GM18505 (cell line): ENCODE results near the gene ADAMTSL3.

Source experiments
- ATAC-seq: cut with Tn5 transposase; IDR thresholded peaks from one replicate; pipeline ENCODE4 v1.9.1; 2021; ENCODE audit not compliant: unreplicated experiment
- POLR2A ChIP-seq: IDR thresholded peaks from 4 replicates; pipeline ENCODE4 v1.6.1; 2011; ENCODE audit warnings: borderline replicate concordance; ENCODE audit not compliant: insufficient read depth, insufficient read length; ENCODE audit errors: extremely low read depth

ADAMTSL3 gene

DNA sequence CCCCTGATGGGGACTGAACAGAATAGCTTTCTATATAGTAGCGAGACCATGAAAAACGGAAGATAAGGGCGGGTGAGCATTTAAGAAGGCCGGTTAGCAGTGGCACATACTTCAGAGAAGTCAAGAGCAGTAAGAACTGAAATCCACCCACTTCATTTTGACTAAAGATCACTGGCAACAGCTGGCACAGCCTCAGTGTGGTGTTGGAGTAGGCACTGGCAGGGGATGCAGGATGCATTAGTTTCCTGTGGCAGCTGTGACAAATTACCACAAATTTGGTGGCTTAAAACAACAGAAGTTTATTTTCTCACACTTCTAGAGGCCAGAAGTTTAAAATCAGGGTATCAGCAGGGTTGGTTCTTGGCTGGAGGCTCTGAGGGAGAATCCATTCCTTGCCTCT is 176.5 kb downstream of the ADAMTSL3 start:
- no peak for ATAC-seq
- TF ChIP-seq POLR2A = no peak

DNA sequence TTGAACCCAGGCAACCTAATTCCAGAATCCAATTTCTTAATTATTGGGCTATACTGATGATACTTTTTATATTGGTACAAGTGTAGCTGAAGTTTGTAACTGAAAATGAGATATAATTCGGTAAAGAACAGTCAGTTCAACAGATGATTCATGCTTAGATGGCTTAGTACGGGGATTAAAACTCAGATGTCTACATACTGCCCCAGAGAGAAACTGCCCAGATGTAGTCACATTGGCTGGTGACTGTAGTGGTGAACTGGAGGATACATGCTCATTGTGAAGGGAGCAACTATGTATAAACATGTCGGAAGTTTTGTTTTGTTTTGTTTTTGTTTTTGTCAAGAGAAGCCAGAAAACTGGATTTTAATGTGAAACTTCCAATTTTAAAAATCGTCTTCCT is 179.6 kb downstream of the ADAMTSL3 start:
- TF ChIP-seq POLR2A = no peak
- ATAC-seq = no peak

DNA sequence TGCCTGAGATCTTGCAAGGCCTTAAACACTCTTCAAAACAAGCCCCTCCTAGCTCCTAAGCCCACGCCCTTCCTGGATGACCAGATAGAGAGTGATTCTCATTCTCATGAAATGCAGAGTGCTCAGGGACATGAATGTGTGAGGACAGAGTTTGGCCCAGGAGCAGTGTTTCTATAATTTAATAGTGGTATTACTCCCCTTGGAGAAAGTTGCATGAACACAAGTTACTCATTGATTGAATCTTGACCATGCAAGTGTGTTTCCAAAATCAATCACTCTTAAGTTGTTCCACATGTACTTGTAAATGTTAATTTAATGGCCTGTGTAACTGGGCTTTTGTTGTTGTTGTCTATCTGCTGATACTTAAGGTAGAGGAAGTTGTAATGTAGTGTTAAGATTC is 181.6 kb downstream of the ADAMTSL3 start:
- no peak for ATAC-seq
- TF ChIP-seq POLR2A = no peak

GRCh38 chr15:83837945-83838571 is 184.1 kb downstream of the ADAMTSL3 start:
- no peak for TF ChIP-seq POLR2A
- no peak for ATAC-seq

GRCh38 chr15:83838763-83839162 is 184.8 kb downstream of the ADAMTSL3 start:
- no peak for ATAC-seq
- no peak for TF ChIP-seq POLR2A

DNA sequence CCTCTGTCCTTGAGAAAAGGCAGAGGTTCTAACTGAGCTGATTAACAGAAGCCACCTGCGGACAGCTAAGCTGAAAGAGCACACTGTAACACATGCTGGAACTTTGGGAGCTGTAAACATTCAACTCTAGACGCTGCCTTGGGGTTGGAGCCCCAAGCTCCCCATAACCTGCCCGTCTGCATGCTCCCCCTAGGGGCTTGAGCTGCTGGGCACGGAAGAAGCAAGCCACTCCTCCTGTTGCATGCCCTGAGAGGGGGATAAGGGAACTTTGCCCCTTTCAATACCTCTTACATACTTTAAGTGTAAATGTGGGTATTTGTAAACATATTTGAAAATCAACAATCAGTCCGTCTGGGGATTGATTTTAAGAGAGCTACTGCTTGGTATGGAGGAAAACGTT is 188.4 kb downstream of the ADAMTSL3 start:
- no peak for ATAC-seq
- no peak for TF ChIP-seq POLR2A

DNA sequence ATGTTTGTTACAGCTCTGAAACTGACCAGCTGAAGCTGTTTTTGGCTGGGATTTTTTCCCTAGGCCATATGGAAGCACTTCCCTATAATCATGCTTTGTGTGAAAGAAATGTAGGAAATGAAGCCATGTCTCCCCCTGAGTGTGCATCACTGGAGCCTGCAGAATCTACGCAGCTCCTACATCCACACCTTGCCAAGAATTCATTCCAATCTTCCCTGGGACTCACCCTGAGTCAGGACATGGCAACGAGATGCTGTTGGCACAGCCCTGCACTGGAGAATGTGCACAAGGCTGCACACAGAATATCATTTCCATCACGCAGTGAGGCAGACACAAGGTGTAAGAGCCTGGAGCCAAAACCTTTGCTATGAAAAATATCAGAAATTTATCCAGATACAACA is 189.5 kb downstream of the ADAMTSL3 start:
- TF ChIP-seq POLR2A = no peak
- ATAC-seq = no peak

GRCh38 chr15:83844742-83845141 is 190.8 kb downstream of the ADAMTSL3 start:
- ATAC-seq = no peak
- no peak for TF ChIP-seq POLR2A

DNA sequence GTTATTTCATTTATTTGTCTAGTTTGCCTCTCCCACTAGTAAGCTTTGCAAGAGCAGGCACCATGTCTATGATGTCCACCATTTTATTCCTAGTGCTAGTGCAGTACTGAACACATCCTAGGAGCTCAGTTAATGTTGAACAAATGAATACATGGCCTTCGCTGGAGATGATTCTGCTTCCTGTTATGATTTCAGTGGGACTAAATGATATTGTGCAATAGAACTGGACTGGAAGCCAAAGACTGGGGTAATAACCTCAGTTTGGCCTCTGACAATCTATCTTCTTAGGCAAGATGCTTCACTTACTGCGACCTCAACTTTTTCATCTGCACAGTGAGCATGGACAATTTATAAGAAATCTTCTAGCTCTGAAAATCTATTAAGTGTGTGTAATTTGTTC is 191.3 kb downstream of the ADAMTSL3 start:
- TF ChIP-seq POLR2A = no peak

DNA sequence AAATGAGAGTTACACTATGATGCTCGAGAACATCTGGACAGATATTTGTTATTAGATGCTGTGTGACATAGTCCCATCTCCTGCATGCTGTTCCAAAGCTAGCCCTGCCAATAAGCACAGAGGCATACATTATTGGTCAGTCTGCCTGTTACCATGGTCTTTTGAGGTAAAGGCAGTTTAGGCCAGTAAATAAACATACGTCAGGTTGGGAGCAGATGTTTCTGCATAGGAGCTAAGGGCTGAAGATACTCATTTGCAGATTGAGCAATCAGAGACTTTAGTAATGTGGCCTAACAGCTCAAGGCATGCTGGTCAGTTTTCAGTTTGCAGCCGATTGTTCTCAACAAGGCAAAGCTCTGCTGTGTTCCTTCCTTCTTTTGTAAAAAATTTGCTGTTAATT is 192.9 kb downstream of the ADAMTSL3 start:
- no peak for TF ChIP-seq POLR2A
- no peak for ATAC-seq

More for the DNA sequence above, 191.3 kb downstream of the ADAMTSL3 start:
- ATAC-seq = no peak

GRCh38 chr15:83848315-83849050 is 194.6 kb downstream of the ADAMTSL3 start:
- TF ChIP-seq POLR2A = no peak
- ATAC-seq = no peak

GRCh38 chr15:83850015-83850414 is 196.1 kb downstream of the ADAMTSL3 start:
- no peak for ATAC-seq
- no peak for TF ChIP-seq POLR2A

DNA sequence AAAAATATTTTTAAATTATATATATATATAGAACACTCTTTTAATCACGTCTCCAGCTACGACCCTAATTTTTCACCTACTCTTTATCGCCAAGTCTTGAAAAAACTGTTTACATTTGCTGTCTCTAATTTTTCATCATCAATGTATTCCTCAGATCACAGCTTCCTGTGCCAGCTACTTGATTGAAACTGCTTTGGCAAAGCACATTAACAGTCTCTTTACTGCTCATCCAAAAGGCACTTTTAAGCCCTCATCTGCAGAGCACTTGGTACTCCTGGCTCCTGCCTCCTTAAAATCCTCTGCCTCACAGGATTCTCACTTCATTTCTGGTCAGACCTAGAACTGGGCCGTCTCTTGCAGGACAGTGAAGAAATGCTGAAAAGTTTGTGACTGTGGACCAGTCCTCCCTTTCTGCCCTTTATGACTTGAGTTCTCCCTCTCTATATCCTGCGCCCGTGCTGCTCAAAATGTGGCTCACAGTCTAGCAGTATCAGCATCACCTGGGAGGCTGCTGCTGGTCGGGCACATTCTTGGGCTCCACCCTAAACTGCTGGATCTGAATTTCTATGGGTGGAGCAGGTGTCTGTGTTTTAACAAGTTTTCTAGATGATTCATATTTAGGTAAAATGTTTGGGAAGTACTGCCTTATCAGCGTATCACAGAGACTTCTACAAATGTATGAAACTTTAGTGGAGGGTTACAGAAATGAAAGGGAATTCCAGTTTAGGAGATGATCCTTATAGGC is 196.8 kb downstream of the ADAMTSL3 start:
- no peak for TF ChIP-seq POLR2A
- no peak for ATAC-seq

- no peak for TF ChIP-seq POLR2A
- no peak for ATAC-seq
These were observed 199.3 kb downstream of the ADAMTSL3 start for GRCh38 chr15:83853232-83853631.
